ENCODE results near the gene ST6GAL2. TPM values are rescaled to one million over a fixed set of nuclear protein-coding genes. Genes with fewer than 3 reads are reported as not detected.

Gene ST6GAL2
- total RNA-seq: not detected in 2 replicates

GRCh38 chr2:106885971-106886915 lies at the start of gene ST6GAL2:
Gene ST6GAL2, minus strand, starts transcription at chr2:106886167. Its CDS starts 42,190 bp downstream, at chr2:106843977.
- DNase-seq (ENCODE audit: low read depth, low spot score): no peak

GRCh38 chr2:106932644-106933043 lies 46.7 kb upstream of the ST6GAL2 start:
- DNase-seq (ENCODE audit: low read depth, low spot score): no peak

- no peak for DNase-seq (ENCODE audit: low read depth, low spot score)
These were observed 45.9 kb upstream of the ST6GAL2 start for GRCh38 chr2:106931717-106932335.

GRCh38 chr2:106921451-106921850 lies 35.5 kb upstream of the ST6GAL2 start:
- DNase-seq (ENCODE audit: low read depth, low spot score): no peak

- no peak for DNase-seq (ENCODE audit: low read depth, low spot score)
These were observed 33.0 kb upstream of the ST6GAL2 start for GRCh38 chr2:106919012-106919411.

GRCh38 chr2:106904242-106904641 lies 18.3 kb upstream of the ST6GAL2 start:
- DNase-seq (ENCODE audit: low read depth, low spot score): no peak

- no peak for DNase-seq (ENCODE audit: low read depth, low spot score)
These were observed 14.0 kb upstream of the ST6GAL2 start for GRCh38 chr2:106899786-106900530.

GRCh38 chr2:106894545-106894944 lies 8.6 kb upstream of the ST6GAL2 start:
- no peak for DNase-seq (ENCODE audit: low read depth, low spot score)

- DNase-seq (ENCODE audit: low read depth, low spot score): no peak
These were observed 6.1 kb upstream of the ST6GAL2 start for GRCh38 chr2:106892048-106892447.

- DNase-seq (ENCODE audit: low read depth, low spot score): no peak
These were observed 4.6 kb upstream of the ST6GAL2 start for GRCh38 chr2:106890606-106891005.

- no peak for DNase-seq (ENCODE audit: low read depth, low spot score)
These were observed 1.2 kb upstream of the ST6GAL2 start for GRCh38 chr2:106886916-106887758.

GRCh38 chr2:106885329-106885728 lies 638 bp downstream of the ST6GAL2 start:
- no peak for DNase-seq (ENCODE audit: low read depth, low spot score)

GRCh38 chr2:106882673-106883072 lies 3.3 kb downstream of the ST6GAL2 start:
- no peak for DNase-seq (ENCODE audit: low read depth, low spot score)

GRCh38 chr2:106878206-106878605 lies 7.8 kb downstream of the ST6GAL2 start:
- no peak for DNase-seq (ENCODE audit: low read depth, low spot score)

GRCh38 chr2:106876699-106877098 lies 9.3 kb downstream of the ST6GAL2 start:
- DNase-seq (ENCODE audit: low read depth, low spot score): no peak

- no peak for DNase-seq (ENCODE audit: low read depth, low spot score)
These were observed 16.3 kb downstream of the ST6GAL2 start for GRCh38 chr2:106869512-106870275.

- DNase-seq (ENCODE audit: low read depth, low spot score): no peak
These were observed 17.7 kb downstream of the ST6GAL2 start for GRCh38 chr2:106868275-106868674.

GRCh38 chr2:106867196-106867953 lies 18.6 kb downstream of the ST6GAL2 start:
- DNase-seq (ENCODE audit: low read depth, low spot score): no peak

GRCh38 chr2:106866641-106867040 lies 19.3 kb downstream of the ST6GAL2 start:
- no peak for DNase-seq (ENCODE audit: low read depth, low spot score)

Data from pulmonary artery endothelial cell (primary cell).